Left colon (tissue), 2 donors: ENCODE data around the gene BLM. TPM values are rescaled to one million over a fixed set of nuclear protein-coding genes. Genes with fewer than 3 reads are reported as not detected.
A peak's percentile ranks its signal among the peaks of the same experiment; 100 is the strongest.
"Not testable (repeated sequence)": the region's sequence is repeated elsewhere in the genome, so short reads cannot be mapped to it uniquely, and the experiment has no call there.

Experiments
- ATAC-seq: fragments of 200-7000 bp; cut with Tn5 transposase; one replicate; pipeline ENCODE4 v1.9.1; 2020; ENCODE audit warnings: mild to moderate bottlenecking, moderate library complexity
- DNase-seq, 2 donors: peaks; one replicate each; pipeline ENCODE4 v3.0.0-alpha.2; 2020
- intact Hi-C, 2 donors: fragments of 100-400 bp; cut with DNase I in 1 of 2; cut with micrococcal nuclease in 1 of 2; formaldehyde crosslinking; loops; one replicate each; pipeline versions ENCODE4 v1.11.2 to v1.14.0; 2022; cut with DNase I, micrococcal nuclease
- total RNA-seq, 2 donors: library from RNA; stranded (reverse); fragmentation: NEBNext Ultra II Directional; extraction: Animal tissue kit (Norgen Biotek cat#: 25700); gene quantifications; one replicate each; pipeline ENCODE4 v1.2.1, GENCODE V29; 2021
- donor health status: DM: no; HTN: no; CAD: no.
- donor health status: DM: yes; HTN: yes; CAD: no.

Gene BLM
- total RNA-seq, 2 donors from 2014 or later, result 3.3 to 3.6 TPM

GRCh38 chr15:90689326-90689961 is 27.7 kb upstream of the BLM start:
- intact Hi-C loops, DNase-seq, ATAC-seq: not testable (repeated sequence)

GRCh38 chr15:90690585-90690984 is 26.6 kb upstream of the BLM start:
- ATAC-seq, result no peak
- intact Hi-C loops, result loop anchor here in 1 of 2 donors (10.0 kb wide), 1 partner anchor 46 kb away; no protein-coding TSS in a partner anchor

GRCh38 chr15:90691369-90691768 is 25.8 kb upstream of the BLM start:
- DNase-seq, result no peak
- intact Hi-C loops, result loop anchor here in 1 of 2 donors (10.0 kb wide), 1 partner anchor 47 kb away; no protein-coding TSS in a partner anchor
- ATAC-seq, result no peak

More at GRCh38 chr15:90690585-90690984, 26.6 kb upstream of the BLM start:
- no peak for DNase-seq

GRCh38 chr15:90691982-90692773 is 25.0 kb upstream of the BLM start:
- ATAC-seq, result no peak
- no peak for DNase-seq
- intact Hi-C loops, result loop anchor here in 1 of 2 donors (10.0 kb wide), 1 partner anchor 47 kb away; no protein-coding TSS in a partner anchor

- ATAC-seq (no peak), DNase-seq (no peak)
- intact Hi-C loops, result loop anchor here in 1 of 2 donors (10.0 kb wide), 1 partner anchor 50 kb away; no protein-coding TSS in a partner anchor
Measured at GRCh38 chr15:90694987-90695386, 22.2 kb upstream of the BLM start.

- DNase-seq (no peak), ATAC-seq (no peak)
- intact Hi-C loops, result loop anchor here in 1 of 2 donors (10.0 kb wide), 1 partner anchor 52 kb away; no protein-coding TSS in a partner anchor
Measured at GRCh38 chr15:90697175-90697574, 20.0 kb upstream of the BLM start.

GRCh38 chr15:90698629-90699028 is 18.5 kb upstream of the BLM start:
- ATAC-seq (no peak), DNase-seq (no peak)
- intact Hi-C loops, result loop anchor here in 1 of 2 donors (10.0 kb wide), 1 partner anchor 54 kb away; no protein-coding TSS in a partner anchor

GRCh38 chr15:90701048-90701447 is 16.1 kb upstream of the BLM start:
- no peak for ATAC-seq
- DNase-seq, result no peak
- intact Hi-C loops, result no loop called here

GRCh38 chr15:90701880-90702630 is 15.1 kb upstream of the BLM start:
- intact Hi-C loops, result no loop called here
- ATAC-seq, result peak; percentile 45
- peak in 1 of 2 donors; percentile 27 for DNase-seq

- ATAC-seq (no peak), DNase-seq (no peak)
- intact Hi-C loops, result no loop called here
Measured at GRCh38 chr15:90703455-90703854, 13.7 kb upstream of the BLM start.

GRCh38 chr15:90705212-90705611 is 11.9 kb upstream of the BLM start:
- intact Hi-C loops, result no loop called here
- ATAC-seq (no peak), DNase-seq (no peak)

- intact Hi-C loops, result no loop called here
- ATAC-seq, result no peak
- no peak for DNase-seq
Measured at GRCh38 chr15:90706394-90707327, 10.5 kb upstream of the BLM start.

GRCh38 chr15:90707489-90707888 is 9.7 kb upstream of the BLM start:
- intact Hi-C loops, result no loop called here
- DNase-seq, result no peak
- ATAC-seq, result no peak

GRCh38 chr15:90708516-90708915 is 8.6 kb upstream of the BLM start:
- ATAC-seq (no peak), DNase-seq (no peak)
- intact Hi-C loops, result no loop called here

GRCh38 chr15:90709278-90709677 is 7.9 kb upstream of the BLM start:
- no peak for ATAC-seq
- intact Hi-C loops, result no loop called here
- DNase-seq, result no peak

- no peak for ATAC-seq
- DNase-seq, result no peak
- intact Hi-C loops, result loop anchor here in 1 of 2 donors (10.0 kb wide), 1 partner anchor 164 kb away; no protein-coding TSS in a partner anchor
Measured at GRCh38 chr15:90710436-90711027, 6.6 kb upstream of the BLM start.

GRCh38 chr15:90711418-90711824 is 5.7 kb upstream of the BLM start:
- no peak for DNase-seq
- intact Hi-C loops, result loop anchor here in 1 of 2 donors (10.0 kb wide), 1 partner anchor 163 kb away; no protein-coding TSS in a partner anchor
- ATAC-seq, result no peak

GRCh38 chr15:90711842-90712241 is 5.3 kb upstream of the BLM start:
- DNase-seq, result no peak
- ATAC-seq, result no peak
- intact Hi-C loops, result loop anchor here in 1 of 2 donors (10.0 kb wide), 1 partner anchor 163 kb away; no protein-coding TSS in a partner anchor
